ENCODE measurements around the gene LGR4. TPM values are rescaled to one million over a fixed set of nuclear protein-coding genes. Genes with fewer than 3 reads are reported as not detected.

LGR4 gene
- polyA plus RNA-seq, 4 donors: 5.9 to 77.6 (median 15.3) TPM

DNA sequence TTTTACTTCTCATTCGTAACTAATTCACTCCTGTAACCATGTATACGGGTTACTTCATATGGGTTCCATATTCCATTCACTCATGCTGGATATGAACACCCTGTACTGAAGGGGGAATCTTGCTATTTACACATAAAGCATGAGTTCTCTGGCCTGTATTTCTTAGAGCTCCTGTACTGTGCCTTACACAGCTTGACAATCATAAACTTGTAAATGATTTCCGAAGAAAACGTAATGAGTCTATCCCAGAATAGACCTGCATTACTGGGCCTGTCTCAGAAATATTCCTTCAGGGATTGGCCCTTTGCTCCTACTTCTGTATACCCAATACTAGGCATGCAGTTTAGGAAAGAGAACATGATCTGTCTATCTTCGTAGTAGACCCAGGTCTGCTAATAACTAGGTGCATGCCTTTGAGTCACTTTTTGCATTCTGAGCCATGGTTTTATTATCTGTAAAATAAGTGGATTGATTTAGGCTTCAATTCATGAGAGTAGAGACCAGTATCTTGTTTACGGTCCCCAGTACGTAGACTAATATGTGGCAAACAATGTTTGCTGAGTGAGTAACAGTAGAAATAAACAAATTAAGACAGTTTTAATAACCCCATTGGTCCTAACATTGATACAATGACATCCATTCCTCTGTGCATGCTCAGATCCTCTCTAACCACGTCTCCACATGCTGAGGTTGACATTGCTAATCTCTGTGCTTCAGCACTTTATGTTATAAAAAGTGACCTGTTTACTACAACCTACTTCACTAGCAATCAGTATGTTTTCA lies 110.8 kb downstream of the LGR4 start:
- Histone ChIP-seq H3K27ac (ENCODE audit: low read depth in 1 of 3, low read length in 2 of 3) (peak overlapping the region in 1 of 3 donors; percentile 70), H3K36me3 (ENCODE audit: control insufficient read depth in 3 of 3, insufficient read depth in 2 of 3, low read depth in 1 of 3, low read length in 3 of 3) (no peaks in the 10 kb centered on the region), H3K4me1 (ENCODE audit: control insufficient read depth in 3 of 3, insufficient read depth in 2 of 3, low read depth in 1 of 3, low read length in 2 of 3) (peaks cover 0 to 18% (median 4%) of the 10 kb centered on the region in 3 donors), H3K9me3 (ENCODE audit: control insufficient read depth in 2 of 2, insufficient read depth in 1 of 2, low read depth in 1 of 2, low read length in 1 of 2) (no peaks in the 10 kb centered on the region), H3K27me3 (ENCODE audit: control insufficient read depth in 3 of 3, insufficient read depth in 3 of 3, low read length in 3 of 3) (no peaks in the 10 kb centered on the region), H3K4me3 (ENCODE audit: low read depth in 1 of 3, low read length in 3 of 3) (peak overlapping the region in 1 of 3 donors; percentile 84)
- FAIRE-seq (no peak), DNase-seq (peak; percentile 24 to 67)
- WGBS, 3 donors: 21 to 52% (median 40%) methylated on average over 8 of the region's 8 CpGs

DNA sequence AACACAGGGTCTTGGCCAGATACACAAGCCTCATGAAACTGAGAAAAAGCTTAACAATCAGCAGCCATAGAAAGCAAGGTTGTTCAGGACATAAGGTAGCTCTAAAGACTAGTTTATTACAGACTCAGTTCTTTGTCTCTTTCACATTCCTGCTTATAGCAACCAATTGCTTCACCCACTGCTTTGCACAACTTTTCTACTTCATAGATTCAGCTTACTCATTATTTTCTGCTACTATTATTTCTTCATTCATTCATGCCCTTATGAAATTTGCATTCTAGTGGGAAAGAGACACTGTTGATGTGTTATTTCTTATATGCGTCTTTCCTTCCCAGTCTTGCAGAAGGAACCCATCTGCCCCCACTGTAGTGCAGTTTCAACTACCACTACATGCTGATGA lies 114.3 kb downstream of the LGR4 start:
- H3K4me3 ChIP-seq (ENCODE audit: low read depth in 1 of 3, low read length in 3 of 3): no peak overlapping the region
- FAIRE-seq (no peak), DNase-seq (peak in 1 of 2 donors; percentile 49)
- WGBS, 3 donors: 92 to 97% (median 97%) methylated on average over 1 of the region's 1 CpG
- no peaks in the 10 kb centered on the region for H3K27me3 ChIP-seq (ENCODE audit: control insufficient read depth in 3 of 3, insufficient read depth in 3 of 3, low read length in 3 of 3)
- H3K9me3 ChIP-seq (ENCODE audit: control insufficient read depth in 2 of 2, insufficient read depth in 1 of 2, low read depth in 1 of 2, low read length in 1 of 2): no peaks in the 10 kb centered on the region
- no peaks in the 10 kb centered on the region for H3K36me3 ChIP-seq (ENCODE audit: control insufficient read depth in 3 of 3, insufficient read depth in 2 of 3, low read depth in 1 of 3, low read length in 3 of 3)
- peak overlapping the region in 1 of 3 donors; percentile 26 for H3K27ac ChIP-seq (ENCODE audit: low read depth in 1 of 3, low read length in 2 of 3)
- peaks cover 0 to 23% (median 7%) of the 10 kb centered on the region in 3 donors for H3K4me1 ChIP-seq (ENCODE audit: control insufficient read depth in 3 of 3, insufficient read depth in 2 of 3, low read depth in 1 of 3, low read length in 2 of 3)

- FAIRE-seq: no peak
- DNase-seq: peak; percentile 48 to 62
- H3K4me1 ChIP-seq (ENCODE audit: control insufficient read depth in 3 of 3, insufficient read depth in 2 of 3, low read depth in 1 of 3, low read length in 2 of 3): peaks cover 0 to 23% (median 7%) of the 10 kb centered on the region in 3 donors
- 18 to 62% (median 37%) methylated on average over 4 of the region's 4 CpGs for WGBS, 3 donors
- no peaks in the 10 kb centered on the region for H3K27me3 ChIP-seq (ENCODE audit: control insufficient read depth in 3 of 3, insufficient read depth in 3 of 3, low read length in 3 of 3)
- no peaks in the 10 kb centered on the region for H3K36me3 ChIP-seq (ENCODE audit: control insufficient read depth in 3 of 3, insufficient read depth in 2 of 3, low read depth in 1 of 3, low read length in 3 of 3)
- H3K4me3 ChIP-seq (ENCODE audit: low read depth in 1 of 3, low read length in 3 of 3): no peak overlapping the region
- no peaks in the 10 kb centered on the region for H3K9me3 ChIP-seq (ENCODE audit: control insufficient read depth in 2 of 2, insufficient read depth in 1 of 2, low read depth in 1 of 2, low read length in 1 of 2)
- H3K27ac ChIP-seq (ENCODE audit: low read depth in 1 of 3, low read length in 2 of 3): peak overlapping the region in 1 of 3 donors; percentile 28
Observed at GRCh38 chr11:27357250-27357649, 115.3 kb downstream of the LGR4 start.

- Histone ChIP-seq H3K27ac (ENCODE audit: low read depth in 1 of 3, low read length in 2 of 3) (peak overlapping the region in 1 of 3 donors; percentile 28), H3K4me3 (ENCODE audit: low read depth in 1 of 3, low read length in 3 of 3) (no peak overlapping the region), H3K4me1 (ENCODE audit: control insufficient read depth in 3 of 3, insufficient read depth in 2 of 3, low read depth in 1 of 3, low read length in 2 of 3) (peaks cover 0 to 23% (median 4%) of the 10 kb centered on the region in 3 donors), H3K36me3 (ENCODE audit: control insufficient read depth in 3 of 3, insufficient read depth in 2 of 3, low read depth in 1 of 3, low read length in 3 of 3) (peaks cover 0 to 4% (median 0%) of the 10 kb centered on the region in 3 donors), H3K27me3 (ENCODE audit: control insufficient read depth in 3 of 3, insufficient read depth in 3 of 3, low read length in 3 of 3) (no peaks in the 10 kb centered on the region), H3K9me3 (ENCODE audit: control insufficient read depth in 2 of 2, insufficient read depth in 1 of 2, low read depth in 1 of 2, low read length in 1 of 2) (no peaks in the 10 kb centered on the region)
- DNase-seq: no peak
- WGBS, 3 donors: 47 to 61% (median 56%) methylated on average over 5 of the region's 5 CpGs
- no peak for FAIRE-seq
Observed at GRCh38 chr11:27356624-27357222, 115.9 kb downstream of the LGR4 start.

- peaks cover 0 to 4% (median 0%) of the 10 kb centered on the region in 3 donors for H3K36me3 ChIP-seq (ENCODE audit: control insufficient read depth in 3 of 3, insufficient read depth in 2 of 3, low read depth in 1 of 3, low read length in 3 of 3)
- H3K4me1 ChIP-seq (ENCODE audit: control insufficient read depth in 3 of 3, insufficient read depth in 2 of 3, low read depth in 1 of 3, low read length in 2 of 3): peaks cover 0 to 14% (median 2%) of the 10 kb centered on the region in 3 donors
- 85 to 86% (median 86%) methylated on average over 3 of the region's 3 CpGs for WGBS, 3 donors
- H3K4me3 ChIP-seq (ENCODE audit: low read depth in 1 of 3, low read length in 3 of 3): no peak overlapping the region
- DNase-seq (no peak), FAIRE-seq (no peak)
- no peaks in the 10 kb centered on the region for H3K27me3 ChIP-seq (ENCODE audit: control insufficient read depth in 3 of 3, insufficient read depth in 3 of 3, low read length in 3 of 3)
- H3K27ac ChIP-seq (ENCODE audit: low read depth in 1 of 3, low read length in 2 of 3): no peak overlapping the region
- no peaks in the 10 kb centered on the region for H3K9me3 ChIP-seq (ENCODE audit: control insufficient read depth in 2 of 2, insufficient read depth in 1 of 2, low read depth in 1 of 2, low read length in 1 of 2)
Observed at GRCh38 chr11:27355575-27356104, 117.0 kb downstream of the LGR4 start.

DNA sequence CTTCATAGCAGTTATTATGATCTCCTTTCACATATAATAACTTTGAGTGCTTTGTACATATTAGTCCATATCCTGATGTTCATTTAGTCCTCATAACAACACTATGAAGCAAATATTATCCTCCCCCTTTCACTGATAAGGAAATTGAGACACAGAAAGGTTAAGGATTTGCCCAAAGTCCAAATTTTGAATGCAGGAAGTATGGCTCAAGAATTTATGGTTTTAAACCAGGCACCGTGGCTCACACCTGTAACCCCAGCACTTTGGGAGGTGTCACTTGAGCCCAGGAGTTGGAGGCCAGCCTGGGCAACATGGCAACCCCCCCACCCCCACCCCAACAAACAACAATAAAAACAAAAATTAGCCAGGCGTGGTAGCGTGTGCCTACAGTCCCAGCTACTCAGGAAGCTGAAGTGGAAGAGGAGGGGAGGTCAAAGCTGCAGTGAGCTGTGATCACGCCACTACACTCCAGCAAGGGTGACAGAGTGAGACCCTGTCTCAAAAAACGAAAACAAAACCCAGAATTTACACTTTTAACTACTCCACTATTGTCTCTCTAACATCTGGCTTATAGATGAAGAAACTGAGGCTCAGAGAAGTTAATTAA lies 118.1 kb downstream of the LGR4 start:
- FAIRE-seq (no peak), DNase-seq (peak; percentile 50 to 76)
- WGBS, 3 donors: 25 to 59% (median 44%) methylated on average over 5 of the region's 5 CpGs
- Histone ChIP-seq H3K27ac (ENCODE audit: low read depth in 1 of 3, low read length in 2 of 3) (peak overlapping the region in 1 of 3 donors; percentile 45), H3K4me1 (ENCODE audit: control insufficient read depth in 3 of 3, insufficient read depth in 2 of 3, low read depth in 1 of 3, low read length in 2 of 3) (peaks cover 0 to 19% (median 5%) of the 10 kb centered on the region in 3 donors), H3K27me3 (ENCODE audit: control insufficient read depth in 3 of 3, insufficient read depth in 3 of 3, low read length in 3 of 3) (no peaks in the 10 kb centered on the region), H3K4me3 (ENCODE audit: low read depth in 1 of 3, low read length in 3 of 3) (no peak overlapping the region), H3K36me3 (ENCODE audit: control insufficient read depth in 3 of 3, insufficient read depth in 2 of 3, low read depth in 1 of 3, low read length in 3 of 3) (peaks cover 0 to 4% (median 0%) of the 10 kb centered on the region in 3 donors), H3K9me3 (ENCODE audit: control insufficient read depth in 2 of 2, insufficient read depth in 1 of 2, low read depth in 1 of 2, low read length in 1 of 2) (no peaks in the 10 kb centered on the region)

DNA sequence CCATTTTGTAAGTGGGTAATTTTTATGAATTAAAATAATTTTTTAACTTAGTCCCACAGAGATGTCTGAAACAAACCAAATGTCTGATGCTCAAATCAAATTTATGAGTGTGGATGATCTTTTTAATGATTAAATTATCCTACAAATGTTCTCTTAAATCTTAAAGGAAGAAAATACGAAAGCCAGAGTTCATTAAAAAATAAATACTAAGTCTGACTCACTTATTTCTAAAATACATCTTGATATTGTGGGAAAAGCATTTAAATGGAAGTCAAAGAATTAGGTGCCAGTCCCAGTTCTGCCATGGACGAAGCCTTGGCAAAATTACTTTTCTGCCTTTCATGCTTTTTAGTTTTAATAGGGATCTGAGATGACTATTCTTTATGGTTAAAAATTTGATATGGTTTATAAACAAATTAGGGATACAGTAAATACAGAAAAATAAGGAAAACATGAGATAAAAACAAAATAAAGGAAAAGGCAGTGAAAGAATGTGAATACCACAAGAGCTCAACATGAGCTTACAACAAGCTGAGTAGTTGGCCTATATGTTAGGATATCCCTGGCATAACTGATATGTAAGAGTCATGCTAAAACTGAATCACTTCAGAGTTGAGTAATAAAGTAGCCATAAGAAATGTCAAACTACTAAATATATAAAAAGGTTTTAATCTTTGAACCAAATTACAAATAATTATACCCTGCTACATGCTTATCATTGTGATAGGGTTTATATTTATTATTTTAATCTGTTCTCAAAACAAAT lies 118.8 kb downstream of the LGR4 start:
- H3K27ac ChIP-seq (ENCODE audit: low read depth in 1 of 3, low read length in 2 of 3): peak overlapping the region in 1 of 3 donors; percentile 45
- DNase-seq (no peak), FAIRE-seq (no peak)
- peaks cover 0 to 19% (median 5%) of the 10 kb centered on the region in 3 donors for H3K4me1 ChIP-seq (ENCODE audit: control insufficient read depth in 3 of 3, insufficient read depth in 2 of 3, low read depth in 1 of 3, low read length in 2 of 3)
- H3K27me3 ChIP-seq (ENCODE audit: control insufficient read depth in 3 of 3, insufficient read depth in 3 of 3, low read length in 3 of 3): no peaks in the 10 kb centered on the region
- H3K36me3 ChIP-seq (ENCODE audit: control insufficient read depth in 3 of 3, insufficient read depth in 2 of 3, low read depth in 1 of 3, low read length in 3 of 3): peaks cover 0 to 4% (median 0%) of the 10 kb centered on the region in 3 donors
- H3K9me3 ChIP-seq (ENCODE audit: control insufficient read depth in 2 of 2, insufficient read depth in 1 of 2, low read depth in 1 of 2, low read length in 1 of 2): no peaks in the 10 kb centered on the region
- 86 to 93% (median 92%) methylated on average over 2 of the region's 2 CpGs for WGBS, 3 donors
- no peak overlapping the region for H3K4me3 ChIP-seq (ENCODE audit: low read depth in 1 of 3, low read length in 3 of 3)
